ENCODE data around the gene U2SURP. TPM values are rescaled to one million over a fixed set of nuclear protein-coding genes. Genes with fewer than 3 reads are reported as not detected.
A peak's percentile ranks its signal among the peaks of the same experiment; 100 is the strongest.

U2SURP gene
- total RNA-seq, 1 donor: 85.0 TPM

- no peaks in the 10 kb centered on the region for H3K9me3 ChIP-seq (ENCODE audit: low read depth, low read length)
- no peaks in the 10 kb centered on the region for H3K36me3 ChIP-seq (ENCODE audit: insufficient read depth, low read length)
- DNase-seq (ENCODE audit: insufficient read length, low spot score, missing footprints): peak; percentile 83
- H2AFZ ChIP-seq (ENCODE audit: low read length): peak overlapping the region; percentile 58
- peaks cover 8% of the 10 kb centered on the region for H3K4me1 ChIP-seq (ENCODE audit: insufficient read depth, low read length)
- no peak for TF ChIP-seq CTCF (IDR thresholded peaks at IDR 0.05; ENCODE audit: extremely low read depth, low read depth, low read length)
- H3K4me3 ChIP-seq (ENCODE audit: insufficient read depth, low read length): peak overlapping the region; percentile 70
- H3K4me2 ChIP-seq (ENCODE audit: insufficient read depth, low read length): peak overlapping the region; percentile 80
- no peaks in the 10 kb centered on the region for H3K79me2 ChIP-seq (ENCODE audit: insufficient read depth, low read length)
- no peaks in the 10 kb centered on the region for H4K20me1 ChIP-seq (ENCODE audit: insufficient read depth, low read length)
- peaks cover 47% of the 10 kb centered on the region for H3K27me3 ChIP-seq (ENCODE audit: insufficient read depth, low read length)
- H3K27ac ChIP-seq (ENCODE audit: low read depth, low read length): no peak overlapping the region
Observed at GRCh38 chr3:142962520-142963233, 38.7 kb upstream of the U2SURP start.

GRCh38 chr3:142963234-142963515, 38.2 kb upstream of the U2SURP start:
- peak overlapping the region; percentile 80 for H3K4me2 ChIP-seq (ENCODE audit: insufficient read depth, low read length)
- H3K4me3 ChIP-seq (ENCODE audit: insufficient read depth, low read length): peak overlapping the region; percentile 70

GRCh38 chr3:142963516-142964448, 37.6 kb upstream of the U2SURP start, which contains the start of gene PAQR9:
Gene PAQR9 (minus strand): TSS chr3:142963674. CDS start chr3:142963336, 338 bp downstream.
- no peak for TF ChIP-seq CTCF (IDR thresholded peaks at IDR 0.05; ENCODE audit: extremely low read depth, low read depth, low read length)
- Histone ChIP-seq H3K36me3 (ENCODE audit: insufficient read depth, low read length) (no peaks in the 10 kb centered on the region), H3K27me3 (ENCODE audit: insufficient read depth, low read length) (peaks cover 47% of the 10 kb centered on the region), H3K4me3 (ENCODE audit: insufficient read depth, low read length) (peak within 1 kb of the TSS; percentile 70), H3K9me3 (ENCODE audit: low read depth, low read length) (no peaks in the 10 kb centered on the region), H3K27ac (ENCODE audit: low read depth, low read length) (no peak within 1 kb of the TSS), H2AFZ (ENCODE audit: low read length) (peak within 1 kb of the TSS; percentile 85), H3K4me2 (ENCODE audit: insufficient read depth, low read length) (peak within 1 kb of the TSS; percentile 80), H3K79me2 (ENCODE audit: insufficient read depth, low read length) (no peaks in the 10 kb centered on the region), H4K20me1 (ENCODE audit: insufficient read depth, low read length) (no peaks in the 10 kb centered on the region), H3K4me1 (ENCODE audit: insufficient read depth, low read length) (peaks cover 4% of the 10 kb centered on the region)
- DNase-seq (ENCODE audit: insufficient read length, low spot score, missing footprints): peak; percentile 91

More at GRCh38 chr3:142963234-142963515, 38.2 kb upstream of the U2SURP start:
- Histone ChIP-seq H2AFZ (ENCODE audit: low read length) (peak overlapping the region; percentile 58), H3K4me1 (ENCODE audit: insufficient read depth, low read length) (peaks cover 8% of the 10 kb centered on the region), H3K9me3 (ENCODE audit: low read depth, low read length) (no peaks in the 10 kb centered on the region), H3K36me3 (ENCODE audit: insufficient read depth, low read length) (no peaks in the 10 kb centered on the region), H3K27me3 (ENCODE audit: insufficient read depth, low read length) (peaks cover 47% of the 10 kb centered on the region), H3K79me2 (ENCODE audit: insufficient read depth, low read length) (no peaks in the 10 kb centered on the region), H3K27ac (ENCODE audit: low read depth, low read length) (no peak overlapping the region), H4K20me1 (ENCODE audit: insufficient read depth, low read length) (no peaks in the 10 kb centered on the region)
- DNase-seq (ENCODE audit: insufficient read length, low spot score, missing footprints): peak; percentile 74
- TF ChIP-seq CTCF (IDR thresholded peaks at IDR 0.05; ENCODE audit: extremely low read depth, low read depth, low read length): no peak

GRCh38 chr3:142965581-142965980, 35.8 kb upstream of the U2SURP start:
- no peak for TF ChIP-seq CTCF (IDR thresholded peaks at IDR 0.05; ENCODE audit: extremely low read depth, low read depth, low read length)
- Histone ChIP-seq H3K4me3 (ENCODE audit: insufficient read depth, low read length) (no peak overlapping the region), H4K20me1 (ENCODE audit: insufficient read depth, low read length) (no peaks in the 10 kb centered on the region), H3K79me2 (ENCODE audit: insufficient read depth, low read length) (no peaks in the 10 kb centered on the region), H3K4me2 (ENCODE audit: insufficient read depth, low read length) (no peak overlapping the region), H3K27ac (ENCODE audit: low read depth, low read length) (no peak overlapping the region), H3K36me3 (ENCODE audit: insufficient read depth, low read length) (no peaks in the 10 kb centered on the region), H3K9me3 (ENCODE audit: low read depth, low read length) (no peaks in the 10 kb centered on the region), H2AFZ (ENCODE audit: low read length) (no peak overlapping the region), H3K4me1 (ENCODE audit: insufficient read depth, low read length) (peaks cover 4% of the 10 kb centered on the region), H3K27me3 (ENCODE audit: insufficient read depth, low read length) (peaks cover 41% of the 10 kb centered on the region)
- DNase-seq (ENCODE audit: insufficient read length, low spot score, missing footprints): no peak
